ENCODE data around the gene ENPP3.
"Not testable (repeated sequence)": the region's sequence is repeated elsewhere in the genome, so short reads cannot be mapped to it uniquely, and the experiment has no call there.

Gene ENPP3

DNA sequence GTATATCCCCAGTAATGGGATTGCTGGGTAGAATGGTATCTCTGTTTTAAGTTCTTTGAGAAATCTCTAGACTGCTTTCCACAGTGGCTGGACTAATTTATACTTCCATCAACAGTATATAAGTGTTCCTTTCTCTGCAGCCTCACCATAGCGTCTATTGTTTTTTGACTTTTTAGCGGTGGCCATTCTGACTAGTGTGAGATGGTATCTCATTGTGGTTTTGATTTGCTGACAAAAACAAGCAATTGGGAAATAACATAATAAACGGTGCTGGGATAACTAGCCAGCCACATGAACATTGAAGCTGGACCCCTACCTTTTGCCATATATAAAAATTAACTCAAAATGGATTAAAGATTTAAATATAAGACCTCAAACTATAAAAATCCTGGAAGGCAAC lies 49.9 kb downstream of the ENPP3 start:
- DNase-seq: no peak

GRCh38 chr6:131688286-131688685 lies 51.2 kb downstream of the ENPP3 start:
- DNase-seq: no peak

GRCh38 chr6:131692031-131692430 lies 54.9 kb downstream of the ENPP3 start:
- DNase-seq: no peak

GRCh38 chr6:131692589-131692988 lies 55.5 kb downstream of the ENPP3 start:
- DNase-seq: no peak

DNA sequence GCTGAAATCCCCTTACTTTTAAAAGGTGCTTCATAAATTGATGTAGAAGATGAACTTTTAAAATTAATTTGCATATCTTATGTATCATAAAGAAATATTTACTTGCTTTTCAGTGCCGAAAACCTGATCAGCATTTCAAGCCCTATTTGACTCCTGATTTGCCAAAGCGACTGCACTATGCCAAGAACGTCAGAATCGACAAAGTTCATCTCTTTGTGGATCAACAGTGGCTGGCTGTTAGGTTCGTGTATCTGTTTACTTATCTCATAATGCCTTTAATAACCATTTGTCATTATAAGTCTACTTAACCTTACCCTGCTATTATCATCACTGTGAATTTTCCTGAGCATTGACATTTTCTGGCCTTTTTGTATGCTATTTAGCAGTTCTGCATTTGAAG lies 56.3 kb downstream of the ENPP3 start:
- no peak for DNase-seq

DNA sequence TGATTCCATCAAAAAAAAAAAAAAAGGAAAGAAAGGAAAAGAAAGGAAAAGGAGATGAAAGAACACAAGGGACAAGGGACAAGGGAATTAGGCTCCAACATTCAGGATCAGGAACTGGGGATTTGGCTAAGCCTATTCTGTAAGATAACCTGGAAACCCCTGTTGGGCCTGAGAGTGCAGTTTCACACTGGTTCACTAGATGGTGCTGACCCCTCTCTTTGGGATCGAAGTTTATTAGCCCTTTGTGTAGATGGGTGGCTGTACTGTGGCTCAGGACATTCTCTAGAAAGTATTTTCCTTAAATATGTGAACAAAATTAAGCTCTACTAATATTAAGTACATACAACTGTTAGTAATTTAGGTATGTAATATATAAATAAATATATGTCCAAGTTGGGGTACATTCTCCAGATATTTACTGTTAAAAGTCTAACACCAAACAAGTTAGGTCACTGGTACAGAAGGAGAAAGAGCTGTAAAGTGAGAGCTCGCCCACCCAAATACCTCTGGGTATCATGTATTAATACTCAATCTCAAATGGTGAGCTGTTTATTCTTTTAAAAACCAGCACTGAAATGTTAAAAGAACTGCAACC lies 57.8 kb downstream of the ENPP3 start:
- no peak for DNase-seq

- DNase-seq: no peak
Measured at GRCh38 chr6:131696956-131697355, 59.9 kb downstream of the ENPP3 start.

GRCh38 chr6:131700851-131701250 lies 63.7 kb downstream of the ENPP3 start:
- DNase-seq: not testable (repeated sequence)

GRCh38 chr6:131703905-131704304 lies 66.8 kb downstream of the ENPP3 start:
- not testable (repeated sequence) for DNase-seq

DNA sequence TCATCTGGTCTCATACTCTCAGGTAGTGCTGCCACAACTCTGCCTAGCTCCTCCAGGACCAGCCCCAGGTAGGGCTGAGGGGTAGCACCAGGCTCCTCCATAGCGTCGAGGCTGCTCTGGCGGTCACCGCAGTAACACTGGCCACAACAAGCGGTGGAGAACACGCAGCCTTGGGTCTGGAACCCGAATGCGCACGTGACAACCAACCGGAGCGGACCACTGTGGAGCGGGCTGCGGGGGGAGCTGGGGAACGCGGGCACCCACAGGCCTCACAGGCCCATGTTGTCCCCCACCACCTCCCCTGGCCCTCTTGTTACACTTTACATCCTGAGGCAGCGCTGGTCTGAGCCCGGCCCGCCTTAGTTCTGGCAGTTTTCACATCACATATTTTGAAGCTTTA lies 73.8 kb downstream of the ENPP3 start, which contains the start of gene CTAGE9:
TSS of gene CTAGE9 (minus strand) at position 101 of the 400 bp plus-strand sequence. CDS start at position 101, 0 bp downstream.
- DNase-seq: not testable (repeated sequence)

DNA sequence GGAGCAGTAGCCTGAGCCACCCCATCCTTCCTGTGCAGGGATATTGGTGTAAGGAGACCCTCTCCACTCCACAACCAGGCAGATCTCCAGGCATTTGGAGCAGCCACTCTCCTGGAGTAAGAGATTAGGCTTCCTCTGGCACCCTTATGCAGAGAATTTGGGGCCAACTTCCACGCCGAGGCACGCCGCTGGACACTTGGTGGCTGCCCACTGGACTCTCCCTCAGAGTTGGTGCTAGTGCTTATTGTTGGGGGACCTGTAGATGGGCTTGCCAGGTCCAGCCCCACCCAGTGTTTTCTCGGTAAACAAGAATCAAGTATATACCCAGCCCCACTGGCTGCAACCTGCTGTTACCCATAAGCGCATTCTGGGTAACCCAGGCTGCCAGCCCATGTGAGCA lies 78.5 kb downstream of the ENPP3 start:
- DNase-seq: not testable (repeated sequence)

DNA sequence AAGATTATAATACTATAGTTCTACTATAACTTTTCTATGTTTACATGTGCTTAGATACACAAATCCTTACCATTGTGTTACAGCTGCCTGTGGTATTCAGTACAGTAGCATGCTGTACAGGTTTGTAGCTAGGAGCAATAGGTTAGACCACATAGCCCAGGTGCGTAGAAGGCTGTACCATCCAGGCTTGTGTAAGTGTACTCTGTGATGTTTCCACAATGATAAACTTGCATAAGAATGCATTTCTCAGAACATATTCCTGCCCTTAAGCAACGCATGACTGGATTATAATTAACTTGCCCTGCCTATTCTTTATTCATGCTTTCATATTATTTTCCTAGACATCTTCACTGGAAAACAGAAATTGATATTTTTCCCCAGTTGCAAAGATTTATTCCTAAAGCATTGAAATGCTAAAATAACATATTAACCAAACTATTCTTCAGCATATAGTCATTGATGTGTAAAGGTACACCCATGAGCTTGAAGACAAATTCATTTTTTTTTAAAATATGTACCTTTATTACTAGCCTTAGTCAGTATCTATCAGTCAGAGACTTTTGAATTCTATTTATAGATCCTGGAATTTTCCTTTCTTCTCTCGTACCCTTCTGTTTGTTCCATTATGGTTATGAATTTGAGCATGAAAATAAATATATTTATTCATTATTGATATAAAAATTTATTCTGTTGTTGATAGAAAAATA lies 80.9 kb downstream of the ENPP3 start:
- DNase-seq: no peak

- DNase-seq: no peak
Measured at GRCh38 chr6:131721161-131721560, 84.1 kb downstream of the ENPP3 start.

DNA sequence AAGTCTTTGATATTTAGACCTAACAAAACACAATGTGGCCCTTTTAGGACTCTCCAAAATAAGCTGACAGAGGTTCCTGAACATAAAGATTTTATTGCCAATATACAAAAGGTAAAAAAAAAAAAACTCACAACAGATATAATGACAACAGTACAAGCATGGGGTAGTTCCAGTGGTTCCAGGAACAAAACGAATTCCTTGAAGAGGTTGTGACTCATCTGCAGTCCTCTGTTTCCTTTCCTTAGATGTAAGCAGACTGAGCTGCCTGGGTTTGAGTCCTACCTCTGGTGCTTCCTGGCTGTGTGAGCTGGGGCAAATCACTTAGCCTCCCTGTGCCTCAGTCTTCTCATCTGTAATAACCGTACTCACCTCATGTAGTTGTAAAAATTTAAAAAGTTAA lies 87.0 kb downstream of the ENPP3 start:
- DNase-seq: no peak

- no peak for DNase-seq
Measured at GRCh38 chr6:131727467-131727866, 90.4 kb downstream of the ENPP3 start.

DNA sequence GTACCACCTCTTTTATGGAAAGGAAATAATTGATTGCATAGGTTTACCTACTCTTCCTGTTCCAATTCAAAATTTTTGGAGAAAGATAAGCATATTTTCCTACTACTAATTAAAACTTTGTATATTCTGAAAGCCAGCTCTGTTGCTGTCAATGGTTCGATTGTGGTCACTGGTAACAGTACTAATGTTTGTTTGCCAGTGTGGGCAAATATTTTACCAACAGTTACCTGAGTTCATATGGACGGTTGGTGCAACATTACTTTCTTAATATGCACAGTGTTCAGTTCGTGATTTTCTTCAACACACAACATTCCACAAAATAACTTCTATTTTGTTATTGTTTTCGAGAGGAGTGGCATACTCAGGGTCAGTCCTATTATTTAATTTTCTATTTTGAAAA lies 90.8 kb downstream of the ENPP3 start:
- no peak for DNase-seq

GRCh38 chr6:131728296-131728939 lies 91.3 kb downstream of the ENPP3 start:
- no peak for DNase-seq

GRCh38 chr6:131729550-131729949 lies 92.4 kb downstream of the ENPP3 start:
- no peak for DNase-seq

GRCh38 chr6:131730264-131730663 lies 93.2 kb downstream of the ENPP3 start:
- DNase-seq: no peak

DNA sequence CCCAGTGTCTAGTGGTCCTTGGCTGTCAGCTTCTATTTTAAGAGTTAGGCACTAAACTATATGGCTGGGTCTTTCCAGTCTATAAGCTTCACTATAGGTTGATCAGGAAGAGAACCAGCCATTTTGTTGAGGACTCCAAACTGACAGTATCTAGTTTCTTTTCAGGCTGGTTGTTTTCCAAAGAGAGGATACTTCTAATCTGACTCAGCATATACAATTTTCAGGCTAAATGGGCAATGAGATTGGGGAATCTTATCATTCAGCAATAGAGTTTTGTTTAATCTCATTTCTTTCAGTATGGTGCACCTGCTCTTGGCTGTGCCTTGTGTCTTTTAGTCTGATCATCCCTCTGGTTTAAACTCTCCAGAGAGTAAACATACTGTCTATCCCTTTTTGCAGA lies 94.1 kb downstream of the ENPP3 start:
- DNase-seq: no peak

DNA sequence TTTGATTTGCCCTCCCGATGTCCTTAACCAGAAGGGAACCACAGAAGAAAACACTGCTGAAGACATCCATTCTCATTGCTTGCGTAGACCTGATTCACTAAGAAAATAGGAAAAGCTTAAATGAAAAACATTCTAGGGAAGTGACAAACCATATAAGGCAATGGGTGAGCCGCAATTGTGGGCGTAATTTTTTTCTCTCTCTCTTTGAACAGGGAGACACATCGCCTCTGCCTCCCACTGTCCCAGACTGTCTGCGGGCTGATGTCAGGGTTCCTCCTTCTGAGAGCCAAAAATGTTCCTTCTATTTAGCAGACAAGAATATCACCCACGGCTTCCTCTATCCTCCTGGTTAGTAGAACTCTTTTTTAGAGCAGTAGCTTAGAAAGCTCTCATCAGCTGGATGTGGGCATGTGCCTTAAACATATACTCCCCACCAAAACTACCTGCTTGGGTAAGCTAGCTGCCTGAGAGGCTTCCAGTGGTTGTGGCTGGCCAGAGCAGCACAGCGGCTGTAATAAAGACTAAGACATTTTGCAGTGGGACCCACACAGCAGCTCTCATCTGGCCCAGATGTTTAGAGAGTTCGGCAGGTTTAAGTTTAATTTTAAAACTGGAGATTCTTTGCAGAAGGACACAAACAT lies 96.4 kb downstream of the ENPP3 start:
- DNase-seq: no peak

- no peak for DNase-seq
Measured at GRCh38 chr6:131736003-131736596, 99.0 kb downstream of the ENPP3 start.

DNA sequence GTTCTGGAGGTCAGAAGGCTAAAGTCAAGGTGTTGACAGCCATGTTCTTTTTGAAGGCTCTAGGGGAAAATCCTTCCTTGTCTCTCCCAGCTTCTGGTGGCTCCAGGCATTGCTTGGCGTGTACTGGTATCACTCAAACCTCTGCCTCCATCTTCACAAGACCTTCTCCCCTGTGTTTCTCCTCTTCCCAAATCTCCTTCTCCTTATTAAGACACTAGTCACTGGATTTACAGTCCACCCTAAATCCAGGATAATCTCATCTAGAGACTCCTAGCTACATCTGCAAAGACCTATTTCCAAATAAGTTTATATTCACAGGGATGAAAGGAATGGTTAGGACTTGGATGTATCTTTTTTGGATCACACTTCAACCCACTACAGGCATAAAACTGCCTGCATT lies 99.7 kb downstream of the ENPP3 start:
- no peak for DNase-seq

Measured in NCI-H2227 treated with DMSO at 0.1 percent for 48 hours (cell line).